Naive B cell (primary cell): ENCODE data around the gene ARHGAP10. TPM values are rescaled to one million over a fixed set of nuclear protein-coding genes. Genes with fewer than 3 reads are reported as not detected.

ENCODE experiments used
- ATAC-seq, 2 donors: fragments of 150-1000 bp; cut with Tn5 transposase; 2 replicates each; pipeline ENCODE4 v1.10.0; 2021; ENCODE audit warnings: low read depth in 2 of 2, mild to moderate bottlenecking in 2 of 2, moderate library complexity in 2 of 2
- DNase-seq: peaks from one replicate; pipeline ENCODE4 v3.0.0; 2022
- H3K27ac Mint-ChIP-seq, 6 donors: one replicate each; pipeline ENCODE4 v1.8.0; 2020 to 2022; ENCODE audit warnings: mild to moderate bottlenecking in 6 of 6, mixed read lengths in 6 of 6, moderate library complexity in 5 of 6, inconsistent platforms in 2 of 6
- H3K27me3 Mint-ChIP-seq, 3 donors: one replicate each; pipeline ENCODE4 v1.8.0; 2021 to 2022; ENCODE audit warnings: mixed read lengths in 3 of 3, mild to moderate bottlenecking in 1 of 3
- H3K36me3 Mint-ChIP-seq, 2 donors: one replicate each; pipeline ENCODE4 v1.8.0; 2020 to 2022; ENCODE audit warnings: mixed read lengths in 2 of 2, inconsistent platforms in 1 of 2, mild to moderate bottlenecking in 1 of 2
- H3K4me1 Mint-ChIP-seq, 3 donors: one replicate each; pipeline ENCODE4 v1.8.0; 2020 to 2022; ENCODE audit warnings: mixed read lengths in 3 of 3, inconsistent platforms in 1 of 3, mild to moderate bottlenecking in 1 of 3, moderate library complexity in 1 of 3
- H3K4me3 Mint-ChIP-seq, 8 donors: one replicate each; pipeline ENCODE4 v1.8.0; 2020 to 2022; ENCODE audit warnings: mild to moderate bottlenecking in 8 of 8, mixed read lengths in 8 of 8, moderate library complexity in 8 of 8, inconsistent platforms in 2 of 8
- H3K9me3 Mint-ChIP-seq, 7 donors: one replicate each; pipeline ENCODE4 v1.8.0; 2020 to 2022; ENCODE audit warnings: mixed read lengths in 7 of 7, mild to moderate bottlenecking in 5 of 7, inconsistent platforms in 2 of 7, moderate library complexity in 1 of 7
- polyA plus RNA-seq, 6 donors: library from polyadenylated mRNA; unstranded; fragments of 300-500 nt; fragmentation: Illumina TruSeq; gene quantifications; one replicate each; pipeline ENCODE4 v1.2.3, GENCODE V29; 2021; ENCODE audit warnings: low read depth in 6 of 6

Gene ARHGAP10
- polyA plus RNA-seq, 6 donors from 2014 or later, result 0.26 TPM; not detected in 5

DNA sequence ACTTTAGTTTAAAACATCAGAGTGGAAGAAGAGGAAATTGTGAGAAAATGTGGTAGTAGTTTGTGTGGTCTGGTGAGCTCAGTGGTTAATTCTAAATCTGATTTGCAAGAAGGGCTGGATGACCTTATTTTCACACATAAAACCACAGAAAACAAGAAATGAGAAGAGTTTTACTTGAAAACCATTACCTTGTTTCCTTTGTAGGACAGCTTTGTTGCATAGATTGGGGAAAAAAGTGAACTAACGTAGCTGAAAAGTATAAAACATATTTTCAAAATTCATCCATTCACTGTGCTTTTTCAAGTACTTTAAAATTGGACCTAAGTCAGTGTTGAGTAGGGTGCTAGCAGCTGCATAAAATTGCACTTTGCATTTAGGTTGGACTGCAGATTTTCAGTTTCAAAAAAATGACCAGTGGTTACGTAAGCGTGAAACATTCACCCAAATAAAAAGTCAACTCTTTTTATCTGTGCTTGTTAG is 211.3 kb downstream of the ARHGAP10 start:
- no peaks in the 10 kb centered on the region for H3K36me3 Mint-ChIP-seq
- DNase-seq (peak; percentile 11), ATAC-seq (peak; percentile 45 to 61)
- H3K4me1 Mint-ChIP-seq, result peaks cover 9 to 23% (median 21%) of the 10 kb centered on the region in 3 donors
- peak overlapping the region in 2 of 6 donors; percentile 3 to 29 for H3K27ac Mint-ChIP-seq
- H3K4me3 Mint-ChIP-seq, result peak overlapping the region in 5 of 8 donors; percentile 2 to 48 (median 27)
- H3K27me3 Mint-ChIP-seq, result no peaks in the 10 kb centered on the region
- no peaks in the 10 kb centered on the region for H3K9me3 Mint-ChIP-seq

DNA sequence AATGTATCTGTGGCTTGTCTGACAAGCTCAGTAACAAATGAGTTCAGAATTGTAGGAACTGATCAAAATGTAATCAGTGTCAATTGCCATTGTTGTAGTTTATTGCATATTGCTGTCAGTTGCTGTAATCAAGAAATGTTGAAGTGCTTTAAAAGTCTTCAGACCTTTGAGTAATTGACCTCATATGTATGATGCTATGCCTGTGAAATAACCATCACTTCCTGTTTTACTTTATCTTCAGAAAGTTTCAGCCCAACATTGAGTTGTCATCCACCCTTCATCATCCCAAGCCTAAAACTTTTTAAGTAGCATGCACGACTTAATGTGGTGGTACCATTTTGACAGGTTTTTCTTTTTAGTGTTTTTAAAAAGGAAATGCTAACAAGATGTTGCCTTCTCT is 212.4 kb downstream of the ARHGAP10 start:
- H3K4me3 Mint-ChIP-seq, result peak overlapping the region in 1 of 8 donors; percentile 17
- no peak for DNase-seq
- H3K27ac Mint-ChIP-seq, result no peak overlapping the region
- peak; percentile 27 to 39 for ATAC-seq
- H3K36me3 Mint-ChIP-seq, result no peaks in the 10 kb centered on the region
- H3K9me3 Mint-ChIP-seq, result no peaks in the 10 kb centered on the region
- no peaks in the 10 kb centered on the region for H3K27me3 Mint-ChIP-seq
- peaks cover 9 to 23% (median 21%) of the 10 kb centered on the region in 3 donors for H3K4me1 Mint-ChIP-seq

DNA sequence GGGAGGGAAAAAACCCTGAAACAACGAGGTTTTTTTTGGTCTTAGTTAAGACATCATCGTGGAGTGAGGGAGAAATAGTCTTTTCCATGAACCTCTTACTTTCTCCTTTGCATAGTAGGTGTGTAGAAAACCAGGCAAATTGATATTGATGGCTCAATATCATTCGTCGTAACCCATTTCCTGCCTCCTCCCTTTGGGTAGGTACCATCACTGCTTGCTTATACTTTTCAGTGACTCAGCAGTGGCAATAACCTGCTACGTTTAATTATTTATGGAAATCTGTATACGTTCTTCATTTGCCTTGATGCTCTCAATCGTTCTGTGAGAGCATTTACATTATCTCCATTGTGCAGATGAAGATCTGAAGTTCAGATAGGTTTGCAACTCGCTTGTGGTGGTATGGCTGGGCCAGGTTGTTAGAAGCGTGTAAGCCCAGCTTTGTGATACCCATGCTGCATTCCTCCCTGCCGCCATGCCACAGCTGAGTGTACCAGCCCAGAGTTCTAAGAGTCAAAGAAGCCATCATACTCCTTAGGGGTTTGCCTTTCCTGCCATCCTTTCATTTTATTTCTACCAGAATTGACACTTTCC is 212.9 kb downstream of the ARHGAP10 start:
- DNase-seq (no peak), ATAC-seq (no peak)
- H3K4me3 Mint-ChIP-seq, result no peak overlapping the region
- peak overlapping the region in 1 of 6 donors; percentile 91 for H3K27ac Mint-ChIP-seq
- H3K9me3 Mint-ChIP-seq, result no peaks in the 10 kb centered on the region
- H3K36me3 Mint-ChIP-seq, result no peaks in the 10 kb centered on the region
- H3K27me3 Mint-ChIP-seq, result no peaks in the 10 kb centered on the region
- peaks cover 9 to 23% (median 21%) of the 10 kb centered on the region in 3 donors for H3K4me1 Mint-ChIP-seq

DNA sequence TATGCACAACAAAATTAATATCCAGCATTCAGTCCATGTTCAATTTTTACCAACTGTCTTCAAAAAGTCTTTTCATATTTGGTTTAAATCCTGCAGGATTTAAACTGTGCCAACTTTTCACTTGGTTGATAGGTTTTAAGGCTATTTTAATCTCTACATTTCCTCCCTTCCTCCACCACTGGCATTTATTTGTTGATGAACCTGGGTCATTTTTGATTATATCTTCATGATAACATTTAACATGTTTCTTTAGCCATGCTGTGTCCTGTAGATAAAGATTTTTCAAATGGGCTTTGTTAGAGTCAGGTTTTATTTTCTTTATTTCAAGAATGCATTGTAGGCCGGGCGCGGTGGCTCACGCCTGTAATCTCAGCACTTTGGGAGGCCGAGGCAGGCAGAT is 216.4 kb downstream of the ARHGAP10 start:
- no peaks in the 10 kb centered on the region for H3K36me3 Mint-ChIP-seq
- no peak overlapping the region for H3K4me3 Mint-ChIP-seq
- ATAC-seq (no peak), DNase-seq (no peak)
- no peaks in the 10 kb centered on the region for H3K27me3 Mint-ChIP-seq
- peaks cover 0 to 4% (median 0%) of the 10 kb centered on the region in 7 donors for H3K9me3 Mint-ChIP-seq
- H3K4me1 Mint-ChIP-seq, result peaks cover 0 to 14% (median 13%) of the 10 kb centered on the region in 3 donors
- H3K27ac Mint-ChIP-seq, result no peak overlapping the region

DNA sequence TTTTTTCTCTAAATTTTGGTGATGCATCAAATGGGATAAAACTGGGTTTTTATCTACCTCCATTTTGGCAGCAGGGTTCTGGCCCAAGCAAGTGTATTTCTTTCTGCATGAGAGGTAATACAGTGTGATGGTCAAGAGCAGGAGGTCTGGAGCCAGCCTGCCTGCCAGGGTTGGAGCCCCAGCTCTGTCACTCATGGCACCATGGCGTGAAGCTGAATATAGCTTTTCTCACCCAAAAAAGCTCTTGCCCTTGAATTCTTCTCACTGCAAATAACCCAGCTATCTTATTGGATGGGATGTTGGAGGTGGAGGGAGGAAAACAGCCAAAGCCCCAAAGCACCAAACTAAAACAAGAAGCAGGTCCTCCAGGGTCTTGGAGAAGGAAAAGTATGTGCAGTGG is 218.4 kb downstream of the ARHGAP10 start:
- H3K4me3 Mint-ChIP-seq, result no peak overlapping the region
- H3K27me3 Mint-ChIP-seq, result no peaks in the 10 kb centered on the region
- DNase-seq, result no peak
- no peak for ATAC-seq
- no peak overlapping the region for H3K27ac Mint-ChIP-seq
- no peaks in the 10 kb centered on the region for H3K36me3 Mint-ChIP-seq
- H3K9me3 Mint-ChIP-seq, result peaks cover 0 to 12% (median 5%) of the 10 kb centered on the region in 7 donors
- peaks cover 0 to 1% (median 0%) of the 10 kb centered on the region in 3 donors for H3K4me1 Mint-ChIP-seq

DNA sequence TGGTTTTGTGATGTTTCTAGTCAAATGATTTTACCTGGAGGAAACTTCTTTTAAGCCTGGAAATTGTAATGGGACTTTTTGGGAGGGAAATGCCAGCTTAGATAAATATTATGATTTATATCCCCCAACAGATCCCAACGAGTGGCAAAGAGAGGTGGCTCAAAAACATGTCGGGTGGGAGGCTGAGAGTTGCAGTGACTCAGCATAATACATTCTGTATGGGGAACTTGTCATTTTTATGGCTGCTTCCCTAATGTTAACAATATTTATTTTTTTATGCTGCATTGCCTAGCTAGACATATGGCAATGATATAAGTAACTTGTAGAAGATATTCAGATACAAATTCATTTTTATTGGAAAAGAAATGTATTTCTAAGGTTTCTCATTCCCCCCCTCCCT is 219.0 kb downstream of the ARHGAP10 start:
- Mint-ChIP-seq H3K27me3 (no peaks in the 10 kb centered on the region), H3K36me3 (no peaks in the 10 kb centered on the region), H3K4me1 (no peaks in the 10 kb centered on the region), H3K4me3 (no peak overlapping the region), H3K9me3 (peaks cover 0 to 12% (median 5%) of the 10 kb centered on the region in 7 donors), H3K27ac (no peak overlapping the region)
- ATAC-seq, result no peak
- DNase-seq, result no peak

DNA sequence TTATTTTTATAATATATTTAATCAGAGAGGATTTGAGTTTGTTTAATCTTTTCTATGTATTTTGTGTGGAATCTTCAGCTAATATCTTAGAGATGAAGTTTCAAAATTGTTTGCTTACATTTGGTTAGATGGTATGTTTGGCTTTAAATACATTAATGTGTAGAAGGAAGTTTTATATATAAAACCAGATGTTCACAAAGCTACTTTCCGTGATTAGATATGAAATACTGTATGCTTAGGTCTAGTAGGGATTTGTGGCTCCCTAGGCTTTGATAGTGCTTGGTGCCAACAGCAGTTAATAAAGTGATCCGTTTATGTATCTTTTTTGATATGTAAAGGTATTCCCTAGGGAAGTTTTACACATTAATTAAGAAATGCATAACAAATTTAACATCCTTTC is 223.0 kb downstream of the ARHGAP10 start:
- H3K9me3 Mint-ChIP-seq, result peaks cover 0 to 12% (median 5%) of the 10 kb centered on the region in 7 donors
- H3K36me3 Mint-ChIP-seq, result no peaks in the 10 kb centered on the region
- no peak overlapping the region for H3K4me3 Mint-ChIP-seq
- H3K27me3 Mint-ChIP-seq, result no peaks in the 10 kb centered on the region
- no peak for ATAC-seq
- no peak for DNase-seq
- H3K4me1 Mint-ChIP-seq, result no peaks in the 10 kb centered on the region
- H3K27ac Mint-ChIP-seq, result no peak overlapping the region

DNA sequence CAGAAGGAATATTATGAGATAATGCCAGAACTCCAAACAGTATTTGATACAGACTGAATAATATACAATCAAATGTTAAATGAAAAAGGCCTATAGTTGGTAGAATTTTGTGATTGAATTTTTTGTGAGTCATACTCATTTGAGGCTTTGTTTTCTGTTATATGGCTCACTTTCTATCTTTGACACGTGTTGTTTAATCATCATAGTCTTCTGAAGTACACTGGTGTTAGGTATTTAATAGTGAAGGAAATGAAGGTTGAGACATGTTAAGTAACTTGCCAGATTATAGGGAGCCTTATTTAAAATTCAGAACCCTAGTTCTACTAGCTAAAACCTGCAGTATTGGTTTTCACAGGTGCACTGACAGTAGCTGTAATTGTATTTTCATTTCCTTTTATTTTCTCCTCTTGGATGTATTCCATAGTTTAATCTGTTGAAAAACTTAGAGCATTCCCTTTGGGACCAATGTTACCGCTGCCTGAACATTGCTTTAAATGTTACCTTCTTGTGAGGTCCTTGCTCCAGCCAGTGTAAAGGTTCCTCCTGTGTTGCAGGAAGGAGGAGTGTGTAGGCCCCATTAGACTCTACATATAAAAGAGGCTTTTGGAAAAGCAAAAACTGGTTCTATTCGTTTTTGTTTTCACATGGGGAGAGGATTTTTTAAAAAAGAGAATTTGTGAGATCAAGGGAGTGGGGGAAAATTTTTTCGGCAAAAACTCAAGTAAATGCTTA is 224.1 kb downstream of the ARHGAP10 start:
- Mint-ChIP-seq H3K27ac (no peak overlapping the region), H3K36me3 (no peaks in the 10 kb centered on the region), H3K4me1 (no peaks in the 10 kb centered on the region), H3K4me3 (no peak overlapping the region), H3K9me3 (peaks cover 0 to 12% (median 5%) of the 10 kb centered on the region in 7 donors), H3K27me3 (no peaks in the 10 kb centered on the region)
- ATAC-seq, result no peak
- no peak for DNase-seq

DNA sequence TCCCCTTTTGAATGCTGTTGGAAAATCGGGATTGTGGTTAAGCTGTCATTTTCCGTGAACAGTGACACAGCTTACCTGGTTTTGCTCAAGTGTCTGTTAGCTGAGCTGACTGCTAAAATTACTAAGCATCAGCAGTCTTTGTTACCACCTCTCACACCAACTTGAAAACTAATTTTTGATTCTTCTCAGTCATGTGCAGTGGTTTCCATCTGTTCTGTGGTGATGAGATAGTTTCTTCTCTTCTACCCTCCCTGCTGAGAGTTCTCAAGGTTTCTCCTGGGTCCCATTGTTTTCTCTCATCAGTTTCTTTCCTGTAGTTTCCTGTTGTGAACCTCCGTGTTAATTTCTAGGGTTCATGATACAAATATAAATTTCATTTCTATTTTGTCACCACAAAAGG is 225.6 kb downstream of the ARHGAP10 start:
- no peaks in the 10 kb centered on the region for H3K36me3 Mint-ChIP-seq
- no peaks in the 10 kb centered on the region for H3K4me1 Mint-ChIP-seq
- H3K4me3 Mint-ChIP-seq, result no peak overlapping the region
- H3K27me3 Mint-ChIP-seq, result no peaks in the 10 kb centered on the region
- no peak overlapping the region for H3K27ac Mint-ChIP-seq
- ATAC-seq, result no peak
- peaks cover 0 to 12% (median 5%) of the 10 kb centered on the region in 7 donors for H3K9me3 Mint-ChIP-seq
- DNase-seq, result no peak

DNA sequence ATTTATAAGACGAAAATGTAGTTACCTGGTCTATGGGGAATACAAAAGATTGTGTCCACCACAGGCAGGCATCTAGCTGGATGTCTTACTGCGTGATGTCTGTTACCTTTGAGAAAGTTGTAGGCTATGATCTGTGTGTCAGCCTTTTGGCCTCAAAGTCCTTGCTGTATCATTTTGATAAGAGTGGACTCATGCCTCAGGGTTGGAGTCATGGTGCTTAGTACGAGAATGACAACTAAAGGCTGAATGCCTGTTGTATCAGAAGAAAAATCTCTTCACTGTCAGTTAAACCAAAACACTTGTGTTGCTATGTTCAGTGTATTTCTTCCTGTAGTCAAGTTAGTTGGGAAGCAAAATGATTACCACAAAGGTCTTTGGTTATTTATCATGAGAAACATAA is 226.2 kb downstream of the ARHGAP10 start:
- no peak for DNase-seq
- Mint-ChIP-seq H3K4me1 (no peaks in the 10 kb centered on the region), H3K4me3 (no peak overlapping the region), H3K27ac (no peak overlapping the region), H3K27me3 (no peaks in the 10 kb centered on the region), H3K36me3 (no peaks in the 10 kb centered on the region), H3K9me3 (peaks cover 0 to 10% (median 5%) of the 10 kb centered on the region in 7 donors)
- no peak for ATAC-seq

DNA sequence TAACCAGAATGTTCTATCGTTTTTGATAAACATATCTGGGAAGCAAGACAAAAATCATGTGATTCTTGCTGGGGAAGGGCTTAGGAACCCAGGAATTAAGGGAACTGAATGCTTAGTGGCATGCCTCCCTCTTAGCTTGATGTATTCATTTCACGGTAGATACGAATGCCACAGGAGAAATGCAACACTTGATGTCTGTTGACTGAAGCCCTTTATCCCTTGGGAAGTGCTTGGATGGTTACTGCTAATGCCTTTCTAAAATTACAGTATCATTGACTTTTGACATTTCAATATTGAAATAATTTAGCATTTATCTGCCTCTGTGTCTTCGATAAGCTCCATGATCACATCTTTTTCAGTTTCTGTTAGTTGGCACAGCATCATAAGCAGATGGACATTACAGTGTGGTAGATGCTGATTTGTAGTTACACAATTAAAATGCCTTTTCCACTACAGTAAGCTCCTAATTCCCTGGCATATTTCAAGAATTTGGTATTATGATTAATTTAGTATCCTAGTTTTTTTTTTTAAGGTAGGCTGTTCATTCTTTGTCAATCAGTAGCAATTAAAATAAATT is 226.7 kb downstream of the ARHGAP10 start:
- Mint-ChIP-seq H3K27me3 (no peaks in the 10 kb centered on the region), H3K36me3 (no peaks in the 10 kb centered on the region), H3K4me3 (no peak overlapping the region), H3K9me3 (peaks cover 0 to 5% (median 4%) of the 10 kb centered on the region in 7 donors), H3K4me1 (no peaks in the 10 kb centered on the region), H3K27ac (no peak overlapping the region)
- ATAC-seq, result no peak
- DNase-seq, result no peak

DNA sequence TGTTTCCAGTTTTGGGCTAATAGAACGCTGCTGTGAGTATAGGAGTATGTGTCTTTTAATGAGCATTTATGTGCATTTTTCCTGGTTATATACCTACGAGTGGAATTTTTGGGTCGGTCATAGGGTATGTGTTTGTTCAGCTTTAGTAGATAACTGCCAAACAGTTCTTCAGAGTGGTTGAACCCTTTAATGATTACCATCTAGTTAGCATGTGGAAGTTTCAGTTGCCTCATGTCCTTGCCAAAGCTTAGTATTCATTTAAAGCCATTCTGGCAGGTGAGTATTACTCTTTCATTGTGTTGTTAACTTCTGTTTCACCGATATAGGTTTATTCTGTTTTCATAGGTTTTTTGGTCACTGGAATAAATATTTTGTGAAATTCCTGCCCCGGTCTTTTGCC is 229.1 kb downstream of the ARHGAP10 start:
- Mint-ChIP-seq H3K27me3 (peaks cover 0 to 8% (median 0%) of the 10 kb centered on the region in 3 donors), H3K4me1 (peaks cover 0 to 3% (median 0%) of the 10 kb centered on the region in 3 donors), H3K9me3 (peaks cover 0 to 8% (median 0%) of the 10 kb centered on the region in 7 donors), H3K27ac (no peak overlapping the region), H3K36me3 (no peaks in the 10 kb centered on the region), H3K4me3 (no peak overlapping the region)
- ATAC-seq, result no peak
- no peak for DNase-seq

DNA sequence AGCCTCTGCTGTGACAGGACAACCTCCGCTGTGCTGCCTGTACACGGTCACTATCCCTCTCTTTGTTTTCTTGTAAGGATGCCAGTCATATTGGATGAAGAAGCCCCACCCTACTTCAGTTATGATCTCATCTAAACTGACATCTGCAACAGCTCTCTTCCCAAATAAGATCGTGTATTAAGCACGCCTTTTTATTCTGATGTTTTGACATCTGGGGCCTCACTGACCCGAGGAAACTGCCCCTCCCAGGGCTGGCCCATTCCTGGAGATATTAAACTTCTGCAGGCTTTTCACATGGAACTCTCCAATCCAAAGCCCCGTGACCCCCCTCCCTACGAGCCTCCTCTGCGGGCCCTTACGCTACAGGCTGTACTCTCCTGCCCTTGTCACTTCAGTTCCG is 232.0 kb downstream of the ARHGAP10 start:
- DNase-seq, result no peak
- peaks cover 0 to 3% (median 0%) of the 10 kb centered on the region in 3 donors for H3K4me1 Mint-ChIP-seq
- ATAC-seq, result no peak
- no peak overlapping the region for H3K4me3 Mint-ChIP-seq
- H3K9me3 Mint-ChIP-seq, result peaks cover 0 to 8% (median 0%) of the 10 kb centered on the region in 7 donors
- peaks cover 0 to 8% (median 0%) of the 10 kb centered on the region in 3 donors for H3K27me3 Mint-ChIP-seq
- H3K36me3 Mint-ChIP-seq, result no peaks in the 10 kb centered on the region
- no peak overlapping the region for H3K27ac Mint-ChIP-seq
